SW 1271 (cell line): ENCODE data around the gene FHOD3.
"Not testable (repeated sequence)": the region's sequence is repeated elsewhere in the genome, so short reads cannot be mapped to it uniquely, and the experiment has no call there.

Source experiments
- DNase-seq, 2 experiments: peaks; one replicate each; lab custom pipeline; 2025; lab: John Stamatoyannopoulos, UW

Gene FHOD3

GRCh38 chr18:36752929-36753865 is 455.7 kb downstream of the FHOD3 start:
- no peak for DNase-seq

DNA sequence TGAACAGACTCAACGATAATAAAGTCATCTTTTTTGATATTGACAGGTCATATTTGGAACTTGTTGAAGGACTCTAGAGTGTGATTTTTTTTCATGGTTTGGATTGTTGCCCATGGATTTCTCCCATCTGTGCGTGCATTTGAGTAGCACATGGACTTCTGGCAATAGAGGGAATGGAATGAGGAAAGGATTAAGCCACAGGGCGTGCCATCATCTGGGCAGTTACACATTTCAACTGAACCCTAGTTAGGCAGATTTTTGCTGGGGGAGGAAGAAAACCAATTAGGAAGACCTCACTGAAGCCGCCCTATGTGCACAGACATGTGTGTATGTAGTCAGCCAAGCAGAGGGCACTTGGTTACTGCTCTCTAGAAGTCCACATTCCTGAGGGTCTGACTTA is 458.7 kb downstream of the FHOD3 start:
- DNase-seq: no peak

- peak; percentile 6 to 40 for DNase-seq
Observed at GRCh38 chr18:36757081-36757480, 459.6 kb downstream of the FHOD3 start.

DNA sequence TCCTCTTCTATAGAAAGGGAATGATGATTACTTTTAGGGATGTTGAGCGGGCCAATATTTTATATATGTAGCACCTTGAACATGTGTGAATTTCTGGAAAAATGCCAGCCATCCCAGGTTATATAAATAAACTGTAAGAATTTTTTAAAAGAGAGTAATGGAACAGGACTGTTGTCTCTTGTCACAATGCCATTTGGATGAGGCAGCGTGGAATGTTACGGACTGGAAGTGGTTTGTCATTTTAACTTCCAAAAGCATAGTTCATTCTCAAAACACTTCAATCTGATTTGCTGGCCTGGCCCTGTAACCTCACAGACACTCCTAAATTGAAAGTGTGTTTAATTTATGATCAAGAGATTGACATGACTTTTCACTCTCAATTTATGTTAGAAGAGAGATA is 460.5 kb downstream of the FHOD3 start:
- DNase-seq: no peak

GRCh38 chr18:36758623-36759022 is 461.1 kb downstream of the FHOD3 start:
- no peak for DNase-seq

- no peak for DNase-seq
Observed at GRCh38 chr18:36759167-36759776, 461.8 kb downstream of the FHOD3 start.

- no peak for DNase-seq
Observed at GRCh38 chr18:36760598-36760997, 463.1 kb downstream of the FHOD3 start.

- DNase-seq: no peak
Observed at GRCh38 chr18:36761186-36761698, 463.7 kb downstream of the FHOD3 start.

DNA sequence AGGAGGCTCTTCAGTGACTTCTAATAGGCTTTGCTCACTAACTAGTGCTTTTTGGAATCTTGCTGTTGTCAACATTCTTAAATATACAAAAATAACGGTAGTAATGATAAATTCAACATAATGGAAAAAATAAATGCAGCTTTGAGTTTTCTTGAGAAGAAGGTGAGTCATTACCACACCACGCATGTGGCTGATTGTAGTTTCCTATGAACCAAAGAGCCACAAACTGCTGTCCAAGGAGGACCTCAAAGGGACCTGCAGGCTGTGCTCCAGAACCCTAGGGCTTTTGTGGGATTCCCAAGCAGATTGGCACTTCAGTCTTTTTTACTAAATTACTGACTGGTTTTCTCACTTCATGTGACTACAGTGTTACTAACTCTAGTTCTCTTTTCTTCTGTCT is 464.6 kb downstream of the FHOD3 start:
- no peak for DNase-seq

- DNase-seq: not testable (repeated sequence)
Observed at GRCh38 chr18:36762965-36763364, 465.5 kb downstream of the FHOD3 start.

GRCh38 chr18:36766836-36767235 is 469.3 kb downstream of the FHOD3 start:
- DNase-seq: no peak

DNA sequence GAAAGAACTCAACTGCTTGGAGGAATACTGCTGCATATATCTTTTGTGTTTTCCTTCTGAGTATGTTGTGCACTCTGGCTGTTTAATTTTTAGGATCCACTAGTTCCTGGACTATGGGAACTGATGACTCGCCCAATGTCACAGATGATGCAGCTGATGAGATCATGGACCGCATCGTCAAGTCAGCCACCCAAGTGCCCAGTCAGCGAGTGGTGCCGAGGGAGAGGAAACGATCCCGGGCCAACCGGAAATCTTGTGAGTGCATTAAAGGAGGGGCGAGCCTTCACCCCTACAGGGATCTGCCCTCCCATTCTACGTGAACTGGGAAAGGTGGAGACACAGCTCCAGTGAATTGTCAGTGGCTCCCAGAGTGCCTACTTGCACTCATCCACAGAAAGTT is 471.7 kb downstream of the FHOD3 start:
- DNase-seq: no peak

GRCh38 chr18:36769611-36770314 is 472.2 kb downstream of the FHOD3 start:
- DNase-seq: no peak

- DNase-seq: no peak
Observed at GRCh38 chr18:36770315-36770946, 472.9 kb downstream of the FHOD3 start.

DNA sequence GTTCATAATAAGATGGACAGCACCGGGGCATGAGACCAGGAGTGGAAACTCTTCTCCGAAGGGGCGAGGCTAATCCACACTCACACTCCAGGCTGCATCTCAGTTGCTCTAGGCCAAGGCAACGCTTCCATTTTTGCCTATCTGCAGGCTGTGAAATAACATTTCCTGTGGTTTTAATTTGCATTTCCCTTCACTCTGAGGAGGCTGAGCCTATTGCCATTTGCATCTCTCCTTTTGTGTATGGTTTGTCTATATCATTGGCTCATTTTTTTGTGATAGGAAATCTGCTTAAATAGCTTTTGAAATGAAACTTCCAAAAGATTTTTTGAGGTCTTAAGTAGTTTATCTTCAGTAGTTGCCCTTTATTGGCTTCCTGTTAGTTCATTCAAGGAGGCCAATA is 473.7 kb downstream of the FHOD3 start:
- no peak for DNase-seq

- no peak for DNase-seq
Observed at GRCh38 chr18:36772241-36772723, 474.8 kb downstream of the FHOD3 start.

GRCh38 chr18:36775396-36775795 is 477.9 kb downstream of the FHOD3 start:
- DNase-seq: no peak

GRCh38 chr18:36776650-36777049 is 479.1 kb downstream of the FHOD3 start:
- DNase-seq: no peak

DNA sequence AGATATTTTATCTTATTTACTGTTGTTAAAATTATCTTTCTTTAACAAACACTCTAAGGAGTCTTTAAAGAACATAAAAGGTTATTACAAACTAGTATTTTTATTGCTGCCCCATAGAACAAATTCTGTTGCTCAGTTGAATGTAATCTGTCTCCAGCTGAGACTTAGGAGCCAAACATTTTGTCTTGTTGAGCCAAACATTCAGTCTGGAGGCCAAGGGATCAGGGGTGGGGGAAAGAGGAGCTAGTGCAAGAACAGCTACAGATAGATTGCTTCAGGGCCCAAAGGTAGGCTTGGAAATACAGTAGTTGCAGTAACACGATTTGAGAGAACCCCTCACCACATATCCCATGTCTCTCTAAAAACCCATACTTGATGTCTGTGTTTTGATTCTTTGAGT is 480.1 kb downstream of the FHOD3 start:
- DNase-seq: no peak

DNA sequence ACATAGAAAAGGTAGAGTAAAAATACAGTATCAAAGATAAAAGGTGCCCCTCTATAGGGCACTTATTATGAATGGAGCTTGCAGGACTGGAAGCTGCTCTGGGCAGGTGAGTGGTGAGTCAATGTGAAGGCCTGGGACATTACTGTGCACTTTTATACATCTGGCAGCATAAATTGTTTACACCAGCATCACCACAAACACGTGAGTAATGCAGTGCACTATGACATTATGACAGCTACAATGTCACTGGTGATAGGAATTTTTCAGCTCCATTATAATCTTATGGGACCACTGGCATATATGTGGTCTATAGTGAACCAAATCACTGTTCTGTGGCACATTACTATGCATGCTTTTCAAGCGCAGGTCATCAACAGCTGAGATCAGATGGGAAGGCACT is 483.2 kb downstream of the FHOD3 start:
- DNase-seq: no peak

DNA sequence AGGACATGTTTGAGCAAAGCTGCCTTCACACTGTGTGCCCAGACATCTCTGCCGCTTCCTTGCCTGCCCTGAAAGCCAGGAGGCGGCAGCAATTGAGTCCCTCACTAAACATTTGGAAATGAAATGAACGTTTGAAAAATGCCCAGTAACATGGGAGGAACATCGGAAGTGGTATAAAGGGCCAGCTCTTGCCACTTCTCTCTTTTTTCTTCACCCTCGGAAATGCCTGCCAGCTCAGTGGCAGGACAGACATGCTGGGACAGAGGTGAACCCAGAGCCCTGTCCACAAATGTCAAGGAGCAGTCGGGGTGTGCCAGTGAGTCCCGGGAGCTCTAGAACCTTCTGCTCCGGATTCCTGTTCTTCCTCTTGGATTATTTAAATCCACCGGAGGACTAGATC is 485.2 kb downstream of the FHOD3 start:
- no peak for DNase-seq

DNA sequence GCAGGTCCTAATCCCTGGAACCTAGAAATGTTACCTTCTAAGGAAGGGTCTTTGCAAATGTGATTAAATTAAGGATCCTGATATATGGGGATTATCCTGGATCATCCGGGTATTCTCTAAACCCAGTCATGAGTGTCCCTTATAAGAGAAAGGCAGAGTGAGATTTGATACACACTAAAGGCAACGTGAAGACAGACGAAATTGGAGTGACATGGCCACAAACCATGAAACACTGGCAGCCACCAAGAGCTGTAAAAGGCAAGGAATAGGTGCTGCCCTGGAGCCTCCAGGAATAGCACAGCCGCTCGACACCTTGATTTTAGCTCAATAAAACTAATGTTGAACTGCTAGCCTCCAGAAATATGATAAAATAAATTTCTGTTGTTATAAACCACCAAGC is 486.3 kb downstream of the FHOD3 start:
- no peak for DNase-seq
